IMR-90 (cell line): ENCODE data around the gene SLC35E3. TPM values are rescaled to one million over a fixed set of nuclear protein-coding genes. Genes with fewer than 3 reads are reported as not detected.

ENCODE experiments used
- ATAC-seq: fragments of 200-7000 bp; cut with Tn5 transposase; 2 replicates; pipeline ENCODE4 v1.9.1; 2020; ENCODE audit warnings: low read depth, mild to moderate bottlenecking, moderate library complexity
- BruUV-seq: library from RNA; stranded (reverse); fragments of 400-500 nt; replicated peaks from 2 replicates; lab custom pipeline; 2021; lab: Mats Ljungman, UMichigan
- CTCF ChIA-PET: fragments of 300-600 bp; formaldehyde crosslinking; extraction: SDS; loops from one replicate; lab custom pipeline; 2021; ENCODE audit warnings: antibody characterized with exemption; lab: Yijun Ruan, JAX
- POLR2A ChIA-PET: fragments of 300-600 bp; sonication (Branson Sonifier 250); formaldehyde crosslinking; loops from one replicate; lab custom pipeline; 2022; ENCODE audit warnings: antibody characterized with exemption; ENCODE audit not compliant: unreplicated experiment; lab: Charles Lee
- DNase-seq: peaks from one replicate; pipeline ENCODE4 v3.0.0; 2013
- H2AFZ ChIP-seq: replicated peaks from 2 replicates; pipeline ENCODE3; 2013; ENCODE audit warnings: low read length, mild to moderate bottlenecking; ENCODE audit not compliant: poor library complexity
- H2AK5ac ChIP-seq: 2 replicates; pipeline ENCODE4 v1.6.1; 2013; ENCODE audit warnings: low read depth, low read length, inconsistent platforms
- H2AK9ac ChIP-seq: replicated peaks from 2 replicates; pipeline ENCODE3; 2013; ENCODE audit warnings: mild to moderate bottlenecking, low read depth, low read length, moderate library complexity; ENCODE audit not compliant: poor library complexity
- H2BK120ac ChIP-seq: 2 replicates; pipeline ENCODE4 v1.6.1; 2013; ENCODE audit warnings: low read depth, low read length, inconsistent platforms
- H2BK15ac ChIP-seq: 3 replicates; pipeline ENCODE4 v1.6.1; 2013; ENCODE audit warnings: low read depth, low read length, inconsistent platforms
- H2BK20ac ChIP-seq: 2 replicates; pipeline ENCODE4 v1.6.1; 2013; ENCODE audit warnings: low read depth, mild to moderate bottlenecking, inconsistent platforms, low read length, moderate library complexity
- H2BK5ac ChIP-seq: 2 replicates; pipeline ENCODE4 v1.6.1; 2013; ENCODE audit warnings: mild to moderate bottlenecking, low read depth, low read length, inconsistent platforms; ENCODE audit not compliant: poor library complexity, severe bottlenecking
- H3K14ac ChIP-seq: replicated peaks from 2 replicates; pipeline ENCODE4 v1.6.1; 2013; ENCODE audit warnings: low read depth, low read length, inconsistent platforms
- H3K18ac ChIP-seq: 2 replicates; pipeline ENCODE4 v1.6.1; 2013; ENCODE audit warnings: low read depth, low read length, control low read depth
- H3K23ac ChIP-seq: 2 replicates; pipeline ENCODE4 v1.6.1; 2013; ENCODE audit warnings: low read depth, low read length, inconsistent platforms
- H3K27ac ChIP-seq: 2 replicates; pipeline ENCODE4 v1.5.1; 2013; ENCODE audit warnings: mild to moderate bottlenecking, control low read depth, low read length; ENCODE audit not compliant: insufficient read depth
- H3K27me3 ChIP-seq: 2 replicates; pipeline ENCODE4 v1.6.1; 2013; ENCODE audit warnings: low read length; ENCODE audit not compliant: control insufficient read depth, insufficient read depth
- H3K36me3 ChIP-seq: 2 replicates; pipeline ENCODE4 v1.6.1; 2013; ENCODE audit warnings: low read length, mixed read lengths; ENCODE audit not compliant: control insufficient read depth, insufficient read depth
- H3K4ac ChIP-seq: 2 replicates; pipeline ENCODE4 v1.6.1; 2013; ENCODE audit warnings: low read depth, low read length, inconsistent platforms
- H3K4me1 ChIP-seq: 2 replicates; pipeline ENCODE4 v1.6.1; 2013; ENCODE audit warnings: low read length, mixed read lengths; ENCODE audit not compliant: control insufficient read depth, insufficient read depth
- H3K4me2 ChIP-seq: 2 replicates; pipeline ENCODE4 v1.6.1; 2013; ENCODE audit warnings: low read depth, mild to moderate bottlenecking, control low read depth, low read length, moderate library complexity
- H3K4me3 ChIP-seq: 2 replicates; pipeline ENCODE4 v1.5.1; 2013; ENCODE audit warnings: low read depth, mild to moderate bottlenecking, control low read depth, low read length, moderate library complexity; ENCODE audit not compliant: insufficient read depth
- H3K56ac ChIP-seq: 2 replicates; pipeline ENCODE4 v1.6.1; 2013; ENCODE audit warnings: low read length, inconsistent platforms; ENCODE audit not compliant: insufficient read depth; ENCODE audit errors: extremely low read depth
- H3K79me1 ChIP-seq, 2 experiments: 2 replicates each; pipeline ENCODE4 v1.6.1; 2013; ENCODE audit warnings: low read length in 2 of 2, inconsistent platforms in 1 of 2, low read depth in 1 of 2
- H3K9ac ChIP-seq: 2 replicates; pipeline ENCODE4 v1.6.1; 2013; ENCODE audit warnings: low read depth, low read length, control low read depth
- H3K9me1 ChIP-seq: 2 replicates; pipeline ENCODE4 v1.6.1; 2013; ENCODE audit warnings: low read length, inconsistent platforms; ENCODE audit not compliant: insufficient read depth
- H3K9me3 ChIP-seq: 2 replicates; pipeline ENCODE4 v1.6.1; 2013; ENCODE audit warnings: low read length; ENCODE audit not compliant: control insufficient read depth, insufficient read depth
- H4K20me1 ChIP-seq: 2 replicates; pipeline ENCODE4 v1.6.1; 2013; ENCODE audit warnings: low read length, inconsistent platforms; ENCODE audit not compliant: insufficient read depth
- H4K5ac ChIP-seq: 2 replicates; pipeline ENCODE4 v1.6.1; 2013; ENCODE audit warnings: mild to moderate bottlenecking, low read depth, low read length, control low read depth
- H4K8ac ChIP-seq, 2 experiments: 2 replicates each; pipeline ENCODE4 v1.6.1; 2013; ENCODE audit warnings: low read depth in 2 of 2, low read length in 2 of 2, control low read depth in 1 of 2, inconsistent platforms in 1 of 2
- H4K91ac ChIP-seq: 2 replicates; pipeline ENCODE4 v1.6.1; 2013; ENCODE audit warnings: low read depth, low read length, inconsistent platforms; ENCODE audit not compliant: insufficient read depth
- BHLHE40 ChIP-seq: fragments of 150-350 bp; IDR thresholded peaks from 2 replicates; pipeline ENCODE4 v1.6.1; 2016; ENCODE audit warnings: mild to moderate bottlenecking, low read depth, low read length
- ELK1 ChIP-seq: fragments of 150-350 bp; IDR thresholded peaks from 2 replicates; pipeline ENCODE4 v1.6.1; 2016; ENCODE audit warnings: low read depth, mild to moderate bottlenecking, low read length, moderate library complexity, borderline replicate concordance
- MAZ ChIP-seq: IDR thresholded peaks from 2 replicates; pipeline ENCODE4 v1.6.1; 2012; ENCODE audit warnings: low read depth, mild to moderate bottlenecking, low read length, improper control_type of control experiment, moderate library complexity, borderline replicate concordance
- MXI1 ChIP-seq: IDR thresholded peaks from 2 replicates; pipeline ENCODE4 v1.6.1; 2012; ENCODE audit warnings: low read depth, mild to moderate bottlenecking, low read length, moderate library complexity, borderline replicate concordance
- NFE2L2 ChIP-seq: fragments of 150-350 bp; IDR thresholded peaks from 2 replicates; pipeline ENCODE4 v1.6.1; 2016; ENCODE audit warnings: low read depth, mild to moderate bottlenecking, low read length
- RAD21 ChIP-seq: IDR thresholded peaks from 2 replicates; pipeline ENCODE4 v1.6.1; 2012; ENCODE audit warnings: low read length, improper control_type of control experiment
- SMC3 ChIP-seq: fragments of 150-350 bp; IDR thresholded peaks from 2 replicates; pipeline ENCODE4 v1.6.1; 2016; ENCODE audit warnings: low read depth, mild to moderate bottlenecking, antibody characterized with exemption, low read length, moderate library complexity
- WGBS, 2 experiments: methylation state at CpG; one replicate each; pipeline versions ENCODE4 v1.1.5 to v1.1.7; 2013; ENCODE audit warnings: missing lambda C conversion rate in 2 of 2; ENCODE audit not compliant: insufficient read length in 1 of 2; ENCODE audit errors: extremely low coverage in 2 of 2; 5-methylcytosine and 5-hydroxymethylcytosine counted together
- dilution Hi-C: fragments of 300-500 bp; cut with HindIII; formaldehyde crosslinking; loops from one replicate; pipeline ENCODE4 v1.14.3; 2018; ENCODE audit warnings: low sequenced_read_pairs; ENCODE audit not compliant: unreplicated experiment
- in situ Hi-C: fragments of 300-500 bp; cut with MboI; formaldehyde crosslinking; loops from 3 replicates; pipeline ENCODE4 v1.14.3; 2019; ENCODE audit warnings: low sequenced_read_pairs, inconsistent platforms, mixed read lengths
- intact Hi-C: fragments of 100-400 bp; cut with micrococcal nuclease; formaldehyde crosslinking; loops from 2 replicates; pipeline ENCODE4 v1.10.0; 2022
- polyA plus RNA-seq, 3 experiments: library from polyadenylated mRNA; depleted of rRNA; stranded (reverse); fragments of >200 nt; gene quantifications; 2 replicates each; pipeline ENCODE4 v1.2.3, GENCODE V29; 2012; ENCODE audit warnings: low replicate concordance in 1 of 3
- total RNA-seq: library from RNA; depleted of rRNA; stranded (reverse); fragments of >200 nt; gene quantifications from 2 replicates; pipeline ENCODE4 v1.2.3, GENCODE V29; 2012
- TF ChIP-seq, protein P1 (sequence below): fragments of 150-350 bp; IDR thresholded peaks from 2 replicates; pipeline ENCODE4 v1.6.1; 2017; ENCODE audit warnings: mild to moderate bottlenecking, antibody characterized with exemption, low read length, low read depth
- TF ChIP-seq, protein P2 (sequence below): conservative IDR thresholded peaks from 2 replicates; pipeline ENCODE4 v1.5.1; 2012; ENCODE audit warnings: mild to moderate bottlenecking, low read depth, low read length, improper control_type of control experiment

SLC35E3 gene
- total and polyA plus RNA-seq, 2 of the 4 experiments (the other 2 are of a cell fraction): 3.6 to 5.1 TPM

GRCh38 chr12:68776976-68777610, 31.1 kb downstream of the SLC35E3 start:
- BruUV-seq: no TSS peak
- H3K23ac ChIP-seq: no peak overlapping the region

More at GRCh38 chr12:68776976-68777610, 31.1 kb downstream of the SLC35E3 start:
- WGBS, 2 experiments: no CpG with 5 or more reads among the region's 5 CpGs
- Histone ChIP-seq H3K4me1 (peaks cover 2% of the 10 kb centered on the region; the same call in 1 of the 2 replicates), H3K36me3 (no peaks in the 10 kb centered on the region), H3K4ac (no peak overlapping the region), H2BK20ac (no peak overlapping the region), H3K27me3 (no peaks in the 10 kb centered on the region), H2AK5ac (no peak overlapping the region), H2BK15ac (no peak overlapping the region), H2AK9ac (no peak overlapping the region), H3K14ac (no peak overlapping the region), H2BK120ac (no peak overlapping the region), H3K4me3 (no peak overlapping the region), H4K8ac (no peak overlapping the region), H3K18ac (no peak overlapping the region), H3K79me1 (no peaks in the 10 kb centered on the region), H2BK5ac (no peak overlapping the region), H4K5ac (no peak overlapping the region), H3K27ac (no peak overlapping the region), H3K9ac (no peak overlapping the region), H3K9me3 (no peaks in the 10 kb centered on the region), H4K91ac (no peak overlapping the region), H3K4me2 (no peak overlapping the region), H4K20me1 (no peaks in the 10 kb centered on the region), H3K56ac (no peak overlapping the region), H3K9me1 (no peaks in the 10 kb centered on the region), H2AFZ (no peak overlapping the region)
- dilution Hi-C loops (no loop called here), in situ Hi-C loops (no loop called here), intact Hi-C loops (no loop called here)
- no peak for TF ChIP-seq MXI1
- no peak for TF ChIP-seq RAD21
- TF ChIP-seq MAZ: no peak
- TF ChIP-seq SMC3: no peak
- no peak for TF ChIP-seq BHLHE40
- no peak for TF ChIP-seq ELK1
- TF ChIP-seq NFE2L2: no peak
- TF ChIP-seq, protein P1, sequence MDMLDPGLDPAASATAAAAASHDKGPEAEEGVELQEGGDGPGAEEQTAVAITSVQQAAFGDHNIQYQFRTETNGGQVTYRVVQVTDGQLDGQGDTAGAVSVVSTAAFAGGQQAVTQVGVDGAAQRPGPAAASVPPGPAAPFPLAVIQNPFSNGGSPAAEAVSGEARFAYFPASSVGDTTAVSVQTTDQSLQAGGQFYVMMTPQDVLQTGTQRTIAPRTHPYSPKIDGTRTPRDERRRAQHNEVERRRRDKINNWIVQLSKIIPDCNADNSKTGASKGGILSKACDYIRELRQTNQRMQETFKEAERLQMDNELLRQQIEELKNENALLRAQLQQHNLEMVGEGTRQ: no peak
- TF ChIP-seq, protein P2, sequence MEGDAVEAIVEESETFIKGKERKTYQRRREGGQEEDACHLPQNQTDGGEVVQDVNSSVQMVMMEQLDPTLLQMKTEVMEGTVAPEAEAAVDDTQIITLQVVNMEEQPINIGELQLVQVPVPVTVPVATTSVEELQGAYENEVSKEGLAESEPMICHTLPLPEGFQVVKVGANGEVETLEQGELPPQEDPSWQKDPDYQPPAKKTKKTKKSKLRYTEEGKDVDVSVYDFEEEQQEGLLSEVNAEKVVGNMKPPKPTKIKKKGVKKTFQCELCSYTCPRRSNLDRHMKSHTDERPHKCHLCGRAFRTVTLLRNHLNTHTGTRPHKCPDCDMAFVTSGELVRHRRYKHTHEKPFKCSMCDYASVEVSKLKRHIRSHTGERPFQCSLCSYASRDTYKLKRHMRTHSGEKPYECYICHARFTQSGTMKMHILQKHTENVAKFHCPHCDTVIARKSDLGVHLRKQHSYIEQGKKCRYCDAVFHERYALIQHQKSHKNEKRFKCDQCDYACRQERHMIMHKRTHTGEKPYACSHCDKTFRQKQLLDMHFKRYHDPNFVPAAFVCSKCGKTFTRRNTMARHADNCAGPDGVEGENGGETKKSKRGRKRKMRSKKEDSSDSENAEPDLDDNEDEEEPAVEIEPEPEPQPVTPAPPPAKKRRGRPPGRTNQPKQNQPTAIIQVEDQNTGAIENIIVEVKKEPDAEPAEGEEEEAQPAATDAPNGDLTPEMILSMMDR: no peak
- ChIA-PET CTCF (interaction anchor here (0.6 kb wide), 1 partner anchor 10 kb away, joined by 4 read pairs; no protein-coding TSS in a partner anchor), POLR2A (interaction anchor here (0.6 kb wide), 1 partner anchor 11 kb away, joined by 3 read pairs; no protein-coding TSS in a partner anchor)
- DNase-seq (no peak), ATAC-seq (no peak)
